ENCODE data around the gene TRIM59. TPM values are rescaled to one million over a fixed set of nuclear protein-coding genes. Genes with fewer than 3 reads are reported as not detected.

TRIM59 gene
- polyA plus RNA-seq, 1 of the 3 experiments (the other 2 are of a cell fraction): 4.1 TPM

GRCh38 chr3:160455846-160456245 is 6.3 kb upstream of the TRIM59 start:
- H3K79me2 ChIP-seq (ENCODE audit: insufficient read depth): no peaks in the 10 kb centered on the region
- H3K9ac ChIP-seq: no peak overlapping the region
- POLR2A ChIA-PET: no interaction called here
- no peaks in the 10 kb centered on the region for H3K27me3 ChIP-seq (ENCODE audit: insufficient read depth)
- 100% methylated on average over 3 of the region's 3 CpGs for WGBS (ENCODE audit: low lambda C conversion rate)
- TF ChIP-seq RXRA (IDR thresholded peaks at IDR 0.05; ENCODE audit: borderline replicate concordance, low read depth): no peak
- no peak for TF ChIP-seq USF1 (IDR thresholded peaks at IDR 0.05; ENCODE audit: borderline replicate concordance, low read depth)
- TF ChIP-seq MAX (IDR thresholded peaks at IDR 0.05; ENCODE audit: low read depth): no peak
- no peak for TF ChIP-seq FOXM1 (IDR thresholded peaks at IDR 0.05; ENCODE audit: low read depth)
- TF ChIP-seq MEF2A (IDR thresholded peaks at IDR 0.05; ENCODE audit: borderline replicate concordance, low read depth): no peak
- TF ChIP-seq MXI1 (IDR thresholded peaks at IDR 0.05; ENCODE audit: low read depth, low read length): no peak
- no peak for TF ChIP-seq TAF1 (IDR thresholded peaks at IDR 0.05; ENCODE audit: borderline replicate concordance, low read depth, low read length)
- H4K20me1 ChIP-seq (ENCODE audit: insufficient read depth): no peaks in the 10 kb centered on the region
- no peaks in the 10 kb centered on the region for H3K36me3 ChIP-seq (replicated peaks in 1 of 2; ENCODE audit: control insufficient read depth in 1 of 2, insufficient read depth in 2 of 2, low read length in 1 of 2)
- H3K9me2 ChIP-seq: no peaks in the 10 kb centered on the region
- peaks cover 9% of the 10 kb centered on the region for H3F3A ChIP-seq (replicated peaks; ENCODE audit: insufficient read depth)
- H3K27ac ChIP-seq (ENCODE audit: low read depth in 2 of 2, low read length in 1 of 2): no peak overlapping the region
- no peak for DNase-seq
- CTCF ChIA-PET: interaction anchor here (1.2 to 1.6 kb wide), 2 partner anchors 35 to 292 kb away, joined by 3 read pairs; no protein-coding TSS in a partner anchor
- no peak overlapping the region for H3K4me3 ChIP-seq (ENCODE audit: low read depth in 2 of 2, low read length in 1 of 2)
- no peaks in the 10 kb centered on the region for H3K9me3 ChIP-seq
- H2AFZ ChIP-seq (ENCODE audit: low read depth): no peak overlapping the region
- H3K4me2 ChIP-seq: no peak overlapping the region
- H3K4me1 ChIP-seq (ENCODE audit: control insufficient read depth in 1 of 2, insufficient read depth in 2 of 2, low read depth in 1 of 2, low read length in 1 of 2): peaks cover 0 to 9% of the 10 kb centered on the region in 2 experiments; a peak in 2 of 4 replicates

GRCh38 chr3:160454995-160455394 is 5.4 kb upstream of the TRIM59 start:
- CTCF ChIA-PET: interaction anchor here (1.2 kb wide), 1 partner anchor 36 kb away, joined by 3 read pairs; no protein-coding TSS in a partner anchor
- H3K27me3 ChIP-seq (ENCODE audit: insufficient read depth): no peaks in the 10 kb centered on the region
- 79% methylated on average over 1 of the region's 1 CpG for WGBS (ENCODE audit: low lambda C conversion rate)

More at GRCh38 chr3:160454995-160455394, 5.4 kb upstream of the TRIM59 start:
- DNase-seq: no peak
- peaks cover 4 to 17% of the 10 kb centered on the region in 2 experiments; a peak in 3 of 4 replicates for H3K4me1 ChIP-seq (ENCODE audit: control insufficient read depth in 1 of 2, insufficient read depth in 2 of 2, low read depth in 1 of 2, low read length in 1 of 2)
- H3K9ac ChIP-seq: no peak overlapping the region
- H3K4me3 ChIP-seq (ENCODE audit: low read depth in 2 of 2, low read length in 1 of 2): no peak overlapping the region
- no peaks in the 10 kb centered on the region for H3K9me3 ChIP-seq
- H3K36me3 ChIP-seq (replicated peaks in 1 of 2; ENCODE audit: control insufficient read depth in 1 of 2, insufficient read depth in 2 of 2, low read length in 1 of 2): no peaks in the 10 kb centered on the region
- no peaks in the 10 kb centered on the region for H4K20me1 ChIP-seq (ENCODE audit: insufficient read depth)
- no peak overlapping the region for H2AFZ ChIP-seq (ENCODE audit: low read depth)
- TF ChIP-seq GABPA (IDR thresholded peaks at IDR 0.05; ENCODE audit: low read depth) (no peak), IRF3 (IDR thresholded peaks at IDR 0.05; ENCODE audit: low read depth, low read length) (no peak), YY1 (IDR thresholded peaks at IDR 0.05; ENCODE audit: low read depth) (no peak), MXI1 (IDR thresholded peaks at IDR 0.05; ENCODE audit: low read depth, low read length) (no peak), MEF2A (IDR thresholded peaks at IDR 0.05; ENCODE audit: borderline replicate concordance, low read depth) (no peak), FOSL2 (IDR thresholded peaks at IDR 0.05; ENCODE audit: borderline replicate concordance, low read depth) (no peak), SIN3A (IDR thresholded peaks at IDR 0.05; ENCODE audit: borderline replicate concordance, low read depth, low read length) (no peak), NFIC (IDR thresholded peaks at IDR 0.05; ENCODE audit: borderline replicate concordance) (no peak), TAF1 (IDR thresholded peaks at IDR 0.05; ENCODE audit: borderline replicate concordance, low read depth, low read length) (no peak), FOXM1 (IDR thresholded peaks at IDR 0.05; ENCODE audit: low read depth) (no peak), POLR2AphosphoS5 (IDR thresholded peaks at IDR 0.05; ENCODE audit: low read depth, low read length) (no peak), JUND (IDR thresholded peaks at IDR 0.05) (no peak), PBX3 (IDR thresholded peaks at IDR 0.05) (no peak), MAX (IDR thresholded peaks at IDR 0.05; ENCODE audit: low read depth) (no peak), TEAD4 (IDR thresholded peaks at IDR 0.05; ENCODE audit: borderline replicate concordance, insufficient read depth) (no peak), TCF12 (IDR thresholded peaks at IDR 0.05) (no peak), USF1 (IDR thresholded peaks at IDR 0.05; ENCODE audit: borderline replicate concordance, low read depth) (no peak), RCOR1 (IDR thresholded peaks at IDR 0.05; ENCODE audit: low read length) (no peak), RFX5 (IDR thresholded peaks at IDR 0.05; ENCODE audit: low read length) (no peak), ELF1 (IDR thresholded peaks at IDR 0.05) (no peak)
- no peak overlapping the region for H3K4me2 ChIP-seq
- POLR2A ChIA-PET: no interaction called here
- H3F3A ChIP-seq (replicated peaks; ENCODE audit: insufficient read depth): peaks cover 17% of the 10 kb centered on the region
- no peak overlapping the region for H3K27ac ChIP-seq (ENCODE audit: low read depth in 2 of 2, low read length in 1 of 2)
- no peaks in the 10 kb centered on the region for H3K9me2 ChIP-seq
- H3K79me2 ChIP-seq (ENCODE audit: insufficient read depth): no peaks in the 10 kb centered on the region
